ENCODE measurements around the gene BMPR1B.

Gene BMPR1B

GRCh38 chr4:94912606-94913005 is 154.9 kb downstream of the BMPR1B start:
- H3K36me3 ChIP-seq (ENCODE audit: control insufficient read depth in 2 of 2, insufficient read depth in 1 of 2, low read length in 2 of 2), result no peaks in the 10 kb centered on the region
- ChIA-PET POLR2A (no interaction called here), CTCF (interaction anchor here (0.7 kb wide), 1 partner anchor 126 kb away, joined by 3 read pairs; no protein-coding TSS in a partner anchor)
- TF ChIP-seq ZNF76 (tag by site-specific recombination; IDR thresholded peaks at IDR 0.05; ENCODE audit: borderline replicate concordance, low read depth) (no peak), ZNF558 (tag by site-specific recombination; IDR thresholded peaks at IDR 0.05) (no peak), MYNN (tag by site-specific recombination; IDR thresholded peaks at IDR 0.05; ENCODE audit: borderline replicate concordance) (no peak), ZNF48 (tag by site-specific recombination; IDR thresholded peaks at IDR 0.05) (no peak), ZBTB7A (tag by site-specific recombination; IDR thresholded peaks at IDR 0.05; ENCODE audit: low read depth) (no peak), ZNF292 (tag by site-specific recombination; IDR thresholded peaks at IDR 0.05; ENCODE audit: borderline replicate concordance, low read depth) (no peak)
- no peak overlapping the region for H3K27ac ChIP-seq (ENCODE audit: extremely low read depth, low read depth, low read length)
- H3K4me1 ChIP-seq (ENCODE audit: control insufficient read depth, insufficient read depth, low read length), result no peaks in the 10 kb centered on the region
- H3K9me3 ChIP-seq (ENCODE audit: control insufficient read depth, insufficient read depth, low read depth, low read length), result no peaks in the 10 kb centered on the region
- no peak overlapping the region for H3K4me3 ChIP-seq (ENCODE audit: low read depth, low read length)

- POLR2A ChIA-PET, result no interaction called here
- H3K9me3 ChIP-seq (ENCODE audit: control insufficient read depth, insufficient read depth, low read depth, low read length), result no peaks in the 10 kb centered on the region
- no peaks in the 10 kb centered on the region for H3K36me3 ChIP-seq (ENCODE audit: control insufficient read depth in 2 of 2, insufficient read depth in 1 of 2, low read length in 2 of 2)
- TF ChIP-seq PRDM4 (tag by site-specific recombination; IDR thresholded peaks at IDR 0.05) (no peak), ZXDB (tag by site-specific recombination; IDR thresholded peaks at IDR 0.05) (no peak), ZNF266 (tag by site-specific recombination; IDR thresholded peaks at IDR 0.05; ENCODE audit: low read depth) (no peak), ZNF157 (tag by site-specific recombination; IDR thresholded peaks at IDR 0.05) (no peak), ZNF366 (tag by site-specific recombination; conservative IDR thresholded peaks at IDR 0.05) (no peak), ZNF513 (tag by site-specific recombination; IDR thresholded peaks at IDR 0.05) (no peak), ZBTB6 (tag by site-specific recombination; IDR thresholded peaks at IDR 0.05) (no peak), ZNF626 (tag by site-specific recombination; IDR thresholded peaks at IDR 0.05) (no peak), ZNF629 (tag by site-specific recombination; IDR thresholded peaks at IDR 0.05) (no peak), ZNF830 (tag by site-specific recombination; IDR thresholded peaks at IDR 0.05; ENCODE audit: low read depth) (no peak), ZNF146 (tag by site-specific recombination; IDR thresholded peaks at IDR 0.05) (no peak), ZNF580 (tag by site-specific recombination; IDR thresholded peaks at IDR 0.05) (no peak), ZNF24 (tag by site-specific recombination; IDR thresholded peaks at IDR 0.05) (no peak), GLI4 (tag by site-specific recombination; IDR thresholded peaks at IDR 0.05) (no peak), ZNF768 (tag by site-specific recombination; IDR thresholded peaks at IDR 0.05) (no peak), ZNF140 (tag by site-specific recombination; IDR thresholded peaks at IDR 0.05) (no peak), ZNF785 (tag by site-specific recombination; IDR thresholded peaks at IDR 0.05) (no peak)
- H3K27ac ChIP-seq (ENCODE audit: extremely low read depth, low read depth, low read length), result no peak overlapping the region
- no peak overlapping the region for H3K4me3 ChIP-seq (ENCODE audit: low read depth, low read length)
- H3K4me1 ChIP-seq (ENCODE audit: control insufficient read depth, insufficient read depth, low read length), result no peaks in the 10 kb centered on the region
- CTCF ChIA-PET, result interaction anchor here (0.7 kb wide), 1 partner anchor 127 kb away, joined by 3 read pairs; no protein-coding TSS in a partner anchor
Observed at GRCh38 chr4:94913316-94913715, 155.6 kb downstream of the BMPR1B start.

Data from HEK293 (cell line).